Gastrocnemius medialis (tissue), 4 donors: ENCODE measurements around the gene HOXC6.

Experiments
- CTCF ChIP-seq, 5 experiments: fragments of 450-650 bp in 3 of 5; fragments of 200-600 bp in 2 of 5; sonication (generic) in 2 of 5; IDR thresholded peaks in 4 of 5; conservative IDR thresholded peaks in 1 of 5; 1 replicate in 4 of 5; 2 replicates in 1 of 5; pipeline ENCODE4 v1.5.1; 2016 to 2019; ENCODE audit warnings: antibody characterized with exemption in 5 of 5, mild to moderate bottlenecking in 3 of 5, moderate library complexity in 3 of 5
- POLR2A ChIP-seq, 2 donors: fragments of 450-650 bp; IDR thresholded peaks; one replicate each; pipeline ENCODE4 v1.6.1; 2017; ENCODE audit warnings: antibody characterized with exemption in 2 of 2, mild to moderate bottlenecking in 2 of 2, moderate library complexity in 2 of 2

GRCh38 chr12:54033106-54033979 is 5.1 kb downstream of the HOXC6 start:
- no peak for TF ChIP-seq CTCF (IDR thresholded peaks at IDR 0.05 in 4 of 5, conservative IDR thresholded peaks at IDR 0.05 in 1 of 5)
- no peak for TF ChIP-seq POLR2A (IDR thresholded peaks at IDR 0.05)
